HCT116 (cell line): Measurements from ENCODE around the gene TESPA1. TPM values are rescaled to one million over a fixed set of nuclear protein-coding genes. Genes with fewer than 3 reads are reported as not detected.

ENCODE experiments used
- ATAC-seq: fragments of 200-7000 bp; cut with Tn5 transposase; 2 replicates; pipeline ENCODE4 v1.9.1; 2020; ENCODE audit warnings: mild to moderate bottlenecking, moderate library complexity
- BruUV-seq: library from RNA; stranded (reverse); fragments of 400-500 nt; replicated peaks from 2 replicates; lab custom pipeline; 2021; lab: Mats Ljungman, UMichigan
- CTCF ChIA-PET: fragments of 300-600 bp; sonication (Branson Sonifier 250); formaldehyde crosslinking; loops from one replicate; lab custom pipeline; 2021; ENCODE audit warnings: antibody characterized with exemption; lab: Charles Lee
- POLR2A ChIA-PET: fragments of 300-600, 350-600 bp; sonication (Branson Sonifier 250); formaldehyde crosslinking; loops from one replicate; lab custom pipeline; 2021; ENCODE audit warnings: antibody characterized with exemption; lab: Charles Lee
- RAD21 ChIA-PET, 2 experiments: fragments of 300-600 bp; sonication (Branson Sonifier 250); formaldehyde crosslinking; loops; one replicate each; lab custom pipeline; 2023; ENCODE audit warnings: low total read pairs in 2 of 2; ENCODE audit not compliant: uncharacterized antibody in 2 of 2, unreplicated experiment in 2 of 2, low non-redundant PET in 1 of 2; lab: Charles Lee
- DNase-seq: peaks from one replicate; pipeline ENCODE4 v3.0.0-alpha.2; 2010; ENCODE audit warnings: low read depth, low spot score
- H2AFZ ChIP-seq: fragments of 200-600 bp; shearing (Covaris generic), sonication (generic); 2 replicates; pipeline ENCODE4 v1.6.1; 2017; ENCODE audit warnings: low read depth, mixed run types, mixed read lengths, antibody characterized with exemption, low read length; ENCODE audit not compliant: poor library complexity, severe bottlenecking
- H3K27ac ChIP-seq: 2 replicates; pipeline ENCODE4 v1.5.1; 2012; ENCODE audit warnings: low read depth, low read length
- H3K27me3 ChIP-seq: fragments of 200-600 bp; sonication (generic); 2 replicates; pipeline ENCODE4 v1.6.1; 2016; ENCODE audit warnings: mixed run types, low read length, mixed read lengths; ENCODE audit not compliant: insufficient read depth
- H3K36me3 ChIP-seq, 2 experiments: fragments of 200-500 bp in 1 of 2; fragments of 200-600 bp in 1 of 2; sonication (Bioruptor generic) in 1 of 2; sonication (generic) in 1 of 2; 2 replicates each; pipeline versions ENCODE4 v1.5.1 to v1.6.1; 2014 to 2016; ENCODE audit warnings: low read length in 2 of 2, inconsistent platforms in 1 of 2, mixed read lengths in 1 of 2, mixed run types in 1 of 2; ENCODE audit not compliant: insufficient read depth in 2 of 2, control insufficient read depth in 1 of 2
- H3K4me1 ChIP-seq, 2 experiments: fragments of 200-600 bp in 1 of 2; sonication (generic) in 1 of 2; 2 replicates each; pipeline versions ENCODE4 v1.5.1 to v1.6.1; 2012 to 2017; ENCODE audit warnings: low read length in 2 of 2, inconsistent platforms in 1 of 2, mild to moderate bottlenecking in 1 of 2, mixed read lengths in 1 of 2, mixed run types in 1 of 2, moderate library complexity in 1 of 2; ENCODE audit not compliant: insufficient read depth in 2 of 2, control insufficient read depth in 1 of 2
- H3K4me2 ChIP-seq: fragments of 200-600 bp; sonication (generic); 2 replicates; pipeline ENCODE4 v1.6.1; 2017; ENCODE audit warnings: mixed run types, low read length, mixed read lengths
- H3K4me3 ChIP-seq, 2 experiments: fragments of 200-600 bp in 1 of 2; sonication (generic) in 1 of 2; replicated peaks in 1 of 2; 2 replicates each; pipeline ENCODE4 v1.5.1; 2011 to 2016; ENCODE audit warnings: low read length in 2 of 2, control low read depth in 1 of 2, low read depth in 1 of 2, mild to moderate bottlenecking in 1 of 2, mixed read lengths in 1 of 2, mixed run types in 1 of 2
- H3K79me2 ChIP-seq: fragments of 200-600 bp; sonication (generic); 2 replicates; pipeline ENCODE4 v1.6.1; 2017; ENCODE audit warnings: mild to moderate bottlenecking, mixed run types, low read length, moderate library complexity, mixed read lengths; ENCODE audit not compliant: insufficient read depth
- H3K9ac ChIP-seq: fragments of 200-600 bp; sonication (generic); 2 replicates; pipeline ENCODE4 v1.6.1; 2016; ENCODE audit warnings: low read length, mixed read lengths
- H3K9me2 ChIP-seq: fragments of 200-600 bp; sonication (generic), shearing (Covaris generic); 2 replicates; pipeline ENCODE4 v1.6.1; 2017; ENCODE audit warnings: mixed run types, mild to moderate bottlenecking, moderate library complexity; ENCODE audit not compliant: insufficient read depth
- H3K9me3 ChIP-seq, 2 experiments: fragments of 200-500 bp in 1 of 2; fragments of 200-600 bp in 1 of 2; sonication (Bioruptor generic) in 1 of 2; sonication (generic) in 1 of 2; 2 replicates each; pipeline ENCODE4 v1.6.1; 2014 to 2017; ENCODE audit warnings: low read length in 2 of 2, mixed read lengths in 2 of 2, inconsistent platforms in 1 of 2, low read depth in 1 of 2, mild to moderate bottlenecking in 1 of 2, mixed run types in 1 of 2, moderate library complexity in 1 of 2; ENCODE audit not compliant: control insufficient read depth in 1 of 2, insufficient read depth in 1 of 2
- H4K20me1 ChIP-seq: fragments of 200-600 bp; sonication (generic), shearing (Covaris generic); 2 replicates; pipeline ENCODE4 v1.6.1; 2017; ENCODE audit warnings: mixed run types, mild to moderate bottlenecking, moderate library complexity; ENCODE audit not compliant: insufficient read depth
- CBX3 ChIP-seq: IDR thresholded peaks from 2 replicates; pipeline ENCODE4 v1.6.1; 2012; ENCODE audit warnings: low read depth
- CEBPB ChIP-seq: IDR thresholded peaks from 2 replicates; pipeline ENCODE4 v1.6.1; 2012; ENCODE audit warnings: low read depth
- EGR1 ChIP-seq: IDR thresholded peaks from 2 replicates; pipeline ENCODE4 v1.6.1; 2012; ENCODE audit warnings: low read depth
- ELF1 ChIP-seq: IDR thresholded peaks from 2 replicates; pipeline ENCODE4 v1.6.1; 2012; ENCODE audit warnings: low read depth, borderline replicate concordance
- FOSL1 ChIP-seq: IDR thresholded peaks from 2 replicates; pipeline ENCODE4 v1.6.1; 2012; ENCODE audit warnings: low read depth
- POLR2A ChIP-seq: IDR thresholded peaks from 2 replicates; pipeline ENCODE4 v1.7.0; 2011; ENCODE audit warnings: borderline replicate concordance; ENCODE audit not compliant: insufficient read depth, insufficient read length; ENCODE audit errors: extremely low read depth
- POLR2AphosphoS5 ChIP-seq: IDR thresholded peaks from 2 replicates; pipeline ENCODE4 v1.6.1; 2011; ENCODE audit warnings: mild to moderate bottlenecking, low read depth, low read length, moderate library complexity
- RAD21 ChIP-seq: IDR thresholded peaks from 2 replicates; pipeline ENCODE4 v1.6.1; 2012; ENCODE audit warnings: low read depth, mild to moderate bottlenecking
- SIN3A ChIP-seq: IDR thresholded peaks from 2 replicates; pipeline ENCODE4 v1.6.1; 2012; ENCODE audit warnings: low read depth
- SP1 ChIP-seq: IDR thresholded peaks from 2 replicates; pipeline ENCODE4 v1.6.1; 2012; ENCODE audit warnings: low read depth
- YY1 ChIP-seq: IDR thresholded peaks from 2 replicates; pipeline ENCODE4 v1.6.1; 2011; ENCODE audit warnings: low read length, low read depth, moderate library complexity, mild to moderate bottlenecking; ENCODE audit not compliant: insufficient replicate concordance; ENCODE audit errors: extremely low read depth
- ZFX ChIP-seq: fragments of 450-650 bp; IDR thresholded peaks from 2 replicates; pipeline ENCODE4 v1.6.1; 2017
- intact Hi-C: fragments of 100-400 bp; cut with micrococcal nuclease; formaldehyde crosslinking; loops from 2 replicates; pipeline ENCODE4 v1.10.0; 2022
- total RNA-seq: library from RNA; stranded (reverse); gene quantifications from one replicate; pipeline ENCODE4 v1.2.1, GENCODE V29; 2021; ENCODE audit not compliant: unreplicated experiment
- TF ChIP-seq, protein P1 (sequence below), 3 experiments: fragments of 200-600 bp in 1 of 3; sonication (generic) in 1 of 3; IDR thresholded peaks in 2 of 3; conservative IDR thresholded peaks in 1 of 3; 2 replicates each; pipeline ENCODE4 v1.5.1; 2012 to 2017; ENCODE audit warnings: low read depth in 2 of 3, low read length in 2 of 3, antibody characterized with exemption in 1 of 3, borderline replicate concordance in 1 of 3, control low read depth in 1 of 3, mild to moderate bottlenecking in 1 of 3, mixed read lengths in 1 of 3, mixed run types in 1 of 3, moderate library complexity in 1 of 3; ENCODE audit not compliant: insufficient read depth in 1 of 3
- TF ChIP-seq, protein P2 (sequence below): IDR thresholded peaks from 2 replicates; pipeline ENCODE4 v1.6.1; 2012

Gene TESPA1
- total RNA-seq, 1 experiment from 2014 or later: 0.27 TPM

DNA sequence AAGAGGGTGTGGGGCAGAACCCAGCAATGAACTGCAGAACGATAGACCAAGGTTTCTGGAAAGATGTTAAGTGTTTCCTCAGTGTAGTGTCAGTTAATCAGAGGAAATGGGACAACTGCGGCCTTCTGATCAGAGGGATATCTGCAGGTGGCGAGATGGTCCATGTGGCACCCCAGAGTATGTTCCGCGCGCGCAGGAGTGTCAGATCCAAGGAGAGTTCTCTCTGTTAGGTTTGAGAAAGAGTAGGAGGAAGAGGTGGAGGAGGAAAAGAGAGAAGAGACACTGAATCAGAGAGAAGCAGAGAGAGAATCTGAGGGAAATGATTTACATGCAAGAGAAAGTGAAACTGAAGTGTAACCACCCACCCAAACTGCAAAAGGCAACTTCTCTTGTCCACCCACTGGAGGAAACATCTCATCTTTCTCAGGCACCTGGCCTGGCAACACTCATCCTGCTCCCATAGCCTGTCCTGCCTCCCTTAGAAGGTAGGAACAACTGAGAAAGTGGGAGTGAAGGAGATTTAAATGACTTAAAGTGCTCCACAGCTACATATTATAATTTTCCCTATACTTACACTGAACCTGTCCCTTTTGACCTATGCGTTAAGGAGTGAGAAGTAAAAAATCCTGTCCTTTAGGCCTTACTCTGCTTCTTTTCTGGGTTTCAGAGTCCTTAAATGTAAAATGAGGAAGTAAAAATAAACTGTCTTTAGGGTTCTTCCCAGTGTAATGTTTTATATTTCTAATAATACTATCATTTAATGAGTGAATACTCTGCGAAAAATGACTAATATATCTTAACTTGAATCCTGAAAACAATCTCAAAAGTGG is 6.8 kb upstream of the TESPA1 start:
- Histone ChIP-seq H3K9me2 (no peaks in the 10 kb centered on the region), H3K4me1 (peaks cover 0 to 2% of the 10 kb centered on the region in 2 experiments; a peak in 1 of 4 replicates)
- CTCF ChIA-PET: interaction anchor here (2.0 to 6.7 kb wide), 2 partner anchors 80 to 241 kb away, joined by 16 to 325 read pairs; no protein-coding TSS in a partner anchor
- no peak for DNase-seq
- TF ChIP-seq YY1 (no peak), POLR2A (no peak), FOSL1 (no peak), RAD21 (no peak), EGR1 (no peak), ZFX (no peak), ELF1 (no peak), CEBPB (no peak), SP1 (no peak), POLR2AphosphoS5 (no peak), CBX3 (no peak), SIN3A (no peak)
- TF ChIP-seq, protein P1, sequence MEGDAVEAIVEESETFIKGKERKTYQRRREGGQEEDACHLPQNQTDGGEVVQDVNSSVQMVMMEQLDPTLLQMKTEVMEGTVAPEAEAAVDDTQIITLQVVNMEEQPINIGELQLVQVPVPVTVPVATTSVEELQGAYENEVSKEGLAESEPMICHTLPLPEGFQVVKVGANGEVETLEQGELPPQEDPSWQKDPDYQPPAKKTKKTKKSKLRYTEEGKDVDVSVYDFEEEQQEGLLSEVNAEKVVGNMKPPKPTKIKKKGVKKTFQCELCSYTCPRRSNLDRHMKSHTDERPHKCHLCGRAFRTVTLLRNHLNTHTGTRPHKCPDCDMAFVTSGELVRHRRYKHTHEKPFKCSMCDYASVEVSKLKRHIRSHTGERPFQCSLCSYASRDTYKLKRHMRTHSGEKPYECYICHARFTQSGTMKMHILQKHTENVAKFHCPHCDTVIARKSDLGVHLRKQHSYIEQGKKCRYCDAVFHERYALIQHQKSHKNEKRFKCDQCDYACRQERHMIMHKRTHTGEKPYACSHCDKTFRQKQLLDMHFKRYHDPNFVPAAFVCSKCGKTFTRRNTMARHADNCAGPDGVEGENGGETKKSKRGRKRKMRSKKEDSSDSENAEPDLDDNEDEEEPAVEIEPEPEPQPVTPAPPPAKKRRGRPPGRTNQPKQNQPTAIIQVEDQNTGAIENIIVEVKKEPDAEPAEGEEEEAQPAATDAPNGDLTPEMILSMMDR (IDR thresholded peaks at IDR 0.05 in 2 of 3, conservative IDR thresholded peaks at IDR 0.05 in 1 of 3; ENCODE audit: borderline replicate concordance in 1 of 3, insufficient read depth in 1 of 3, low read depth in 2 of 3, low read length in 2 of 3): no peak
- TF ChIP-seq, protein P2, sequence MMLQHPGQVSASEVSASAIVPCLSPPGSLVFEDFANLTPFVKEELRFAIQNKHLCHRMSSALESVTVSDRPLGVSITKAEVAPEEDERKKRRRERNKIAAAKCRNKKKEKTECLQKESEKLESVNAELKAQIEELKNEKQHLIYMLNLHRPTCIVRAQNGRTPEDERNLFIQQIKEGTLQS: no peak
- TF ChIP-seq, all 23 proteins: peak for 0
- Histone ChIP-seq H3K4me3 (no peak overlapping the region), H3K27me3 (peaks cover 59% of the 10 kb centered on the region), H3K4me2 (no peak overlapping the region), H3K36me3 (no peaks in the 10 kb centered on the region), H2AFZ (no peak overlapping the region), H4K20me1 (no peaks in the 10 kb centered on the region), H3K27ac (no peak overlapping the region), H3K9ac (no peak overlapping the region), H3K9me3 (no peaks in the 10 kb centered on the region), H3K79me2 (no peaks in the 10 kb centered on the region)
- ChIA-PET POLR2A (no interaction called here), RAD21 (interaction anchor here in 1 of 2 experiments (2.5 kb wide), 1 partner anchor 81 kb away, joined by 31 read pairs; no protein-coding TSS in a partner anchor)
- BruUV-seq: no TSS peak
- ATAC-seq: no peak
- intact Hi-C loops: no loop called here
